Muscle of back (tissue), 11 donors: ENCODE data around the gene TMEM204. TPM values are rescaled to one million over a fixed set of nuclear protein-coding genes. Genes with fewer than 3 reads are reported as not detected.

Source experiments
- DNase-seq, 3 donors: peaks; one replicate each; pipeline versions ENCODE4 v3.0.0 to v3.0.0-alpha.2; 2013
- polyA plus RNA-seq, 10 donors: library from polyadenylated mRNA; unstranded; fragments of 120-200 nt; gene quantifications; one replicate each; pipeline ENCODE4 v1.2.1, GENCODE V29; 2013; ENCODE audit not compliant: insufficient read length in 10 of 10

TMEM204 gene
- polyA plus RNA-seq, 10 donors, result 10.3 to 21.1 (median 15.1) TPM

DNA sequence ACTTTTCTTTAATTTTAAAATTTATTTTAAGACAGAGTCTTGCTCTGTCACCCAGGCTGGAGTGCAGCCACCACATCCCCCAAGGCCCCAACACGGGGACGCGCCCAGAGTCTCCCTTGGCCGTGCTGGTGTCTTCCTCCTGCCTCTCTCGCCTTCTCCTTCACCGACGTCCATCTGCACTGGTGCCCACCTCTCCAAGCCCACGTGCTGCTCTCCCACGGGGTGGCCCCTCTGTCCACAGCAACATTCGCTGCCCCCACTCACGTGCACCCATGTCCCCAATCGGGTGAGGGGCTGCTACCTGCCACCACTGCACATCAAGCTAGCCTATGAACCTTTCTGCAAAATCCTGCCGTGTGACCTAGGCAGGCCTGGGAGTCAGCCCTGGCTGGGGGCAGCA, 3.1 kb downstream of the TMEM204 start:
- no peak for DNase-seq

DNA sequence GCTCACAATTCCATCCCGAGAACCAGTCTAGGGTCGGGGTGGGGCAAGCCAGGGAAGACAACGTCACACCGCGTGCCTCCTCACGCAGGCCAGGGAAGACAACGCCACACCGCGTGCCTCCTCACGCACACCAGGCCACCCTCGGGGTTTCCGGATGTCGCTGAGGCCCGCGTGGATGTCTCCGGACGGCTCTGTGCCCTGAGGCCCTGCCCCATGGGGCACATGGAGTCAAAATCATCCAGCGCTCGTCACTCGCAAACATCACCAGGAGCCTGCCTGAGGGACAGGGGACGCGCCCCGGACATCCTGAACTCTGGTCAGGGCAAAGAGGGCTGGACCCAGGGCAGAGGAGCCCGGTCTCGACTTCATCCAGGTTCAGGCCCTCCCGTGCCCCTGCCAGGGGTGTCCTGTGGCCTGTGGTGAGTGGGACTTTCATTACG, 3.7 kb downstream of the TMEM204 start:
- DNase-seq, result no peak

DNA sequence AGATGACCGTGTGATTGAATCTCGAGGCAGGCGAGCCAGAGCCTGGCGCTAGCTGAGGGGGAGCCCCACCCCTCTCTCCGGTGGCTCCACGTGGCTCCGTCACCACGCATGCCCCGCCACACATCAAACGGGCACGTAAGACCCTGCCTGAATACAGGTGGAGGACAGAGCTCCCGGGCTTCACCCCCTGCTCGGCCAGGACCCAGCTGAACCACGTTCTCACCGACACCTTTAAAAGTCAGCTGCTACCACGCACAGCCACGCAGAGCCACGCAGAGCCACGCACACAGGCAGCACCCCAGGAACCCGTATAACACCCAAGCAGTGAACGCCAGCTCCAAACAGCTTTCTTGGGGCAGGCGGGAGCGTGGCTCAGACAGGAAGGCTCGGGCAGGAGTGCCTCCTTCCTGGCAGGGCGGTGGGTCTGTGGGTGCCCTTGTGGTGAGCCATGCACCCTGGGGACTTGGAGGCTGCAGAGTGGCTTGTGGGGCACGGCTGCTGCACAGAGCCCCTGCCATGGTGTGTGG, 4.4 kb downstream of the TMEM204 start:
- no peak for DNase-seq

DNA sequence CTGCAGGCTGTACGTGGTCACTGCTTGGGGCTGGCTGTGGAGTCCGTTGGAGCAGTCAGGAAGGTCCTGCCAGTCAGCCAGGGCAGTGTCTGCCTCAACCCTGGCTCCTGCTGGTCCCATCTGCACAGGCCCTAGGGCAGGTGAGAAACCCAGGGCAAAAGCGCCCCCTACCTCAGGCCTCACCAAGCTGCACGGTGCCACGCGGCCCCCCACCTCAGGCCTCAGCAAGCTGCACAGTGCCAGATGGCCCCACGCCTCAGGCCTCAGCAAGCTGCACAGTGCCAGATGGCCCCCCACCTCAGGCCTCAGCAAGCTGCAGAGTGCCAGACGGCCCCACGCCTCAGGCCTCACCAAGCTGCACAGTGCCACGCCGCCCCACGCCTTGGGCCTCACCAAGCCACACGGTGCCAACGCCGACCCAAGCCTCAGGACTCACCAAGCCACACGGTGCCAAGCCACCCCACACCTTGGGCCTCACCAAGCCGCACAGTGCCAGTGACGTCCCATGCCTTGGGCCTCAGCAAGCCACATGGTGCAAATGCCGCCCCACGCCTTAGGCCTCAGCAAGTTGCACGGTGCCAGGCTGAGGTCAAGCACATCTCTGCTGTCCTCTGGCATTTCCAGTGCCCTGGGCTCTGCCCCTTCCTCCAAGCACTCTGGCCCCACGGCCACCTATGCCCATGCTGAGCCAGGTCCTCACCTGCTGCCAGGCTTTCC, 5.5 kb downstream of the TMEM204 start:
- no peak for DNase-seq

DNA sequence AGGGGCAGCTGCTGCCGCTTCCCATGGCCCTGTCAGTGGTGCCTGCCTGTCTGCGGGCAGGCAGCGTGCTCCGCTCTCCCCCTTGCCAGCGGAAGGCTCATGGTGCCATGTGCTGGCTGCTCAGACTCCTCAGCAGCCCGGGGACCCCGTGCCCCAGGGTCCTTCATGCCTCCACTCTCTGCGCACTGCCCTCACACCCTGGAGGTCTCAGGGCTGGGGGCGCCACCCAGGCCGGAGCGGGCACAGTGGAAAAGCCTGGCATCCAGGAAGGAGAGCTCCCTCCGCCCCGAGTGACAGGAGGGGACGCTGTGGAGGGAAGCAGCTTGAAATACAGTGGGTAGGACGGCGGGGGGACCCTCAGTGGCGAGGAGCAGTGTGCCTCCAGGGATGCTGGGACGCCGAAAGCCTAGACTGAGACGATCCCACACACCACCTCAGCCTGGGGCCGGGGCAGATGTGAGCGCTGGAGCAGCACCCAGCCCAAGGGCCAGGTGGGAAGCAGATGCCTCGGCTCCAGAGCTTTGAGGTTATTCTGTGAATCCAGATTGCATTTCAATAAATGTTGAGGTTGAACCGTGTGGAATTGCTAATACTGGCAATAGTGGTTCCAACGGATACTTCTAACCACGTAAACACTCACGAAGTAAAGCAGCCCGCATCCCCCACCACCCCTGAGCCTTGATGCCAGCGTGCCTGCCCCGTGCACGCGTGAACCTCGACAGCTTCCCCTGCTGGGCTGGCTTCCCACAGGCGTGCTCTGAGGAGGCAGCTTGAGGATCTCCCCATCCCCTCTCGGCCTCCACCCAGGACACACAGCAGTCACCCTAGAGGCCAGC, 6.5 kb downstream of the TMEM204 start:
- no peak for DNase-seq

DNA sequence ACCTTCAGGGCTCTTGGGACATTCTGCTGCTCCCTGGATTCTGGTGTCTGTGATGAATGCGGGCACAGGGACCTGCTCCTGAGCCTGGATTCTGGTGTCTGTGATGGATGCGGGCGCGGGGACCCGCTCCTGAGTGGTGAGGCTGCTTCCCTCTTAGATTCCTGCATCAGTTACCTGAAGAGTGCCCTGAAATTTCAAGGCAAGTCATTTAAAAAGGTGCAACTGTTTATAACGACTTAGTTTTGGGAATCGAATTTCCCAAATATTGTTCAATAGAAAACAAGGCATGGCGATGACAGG, 7.0 kb downstream of the TMEM204 start:
- no peak for DNase-seq

DNA sequence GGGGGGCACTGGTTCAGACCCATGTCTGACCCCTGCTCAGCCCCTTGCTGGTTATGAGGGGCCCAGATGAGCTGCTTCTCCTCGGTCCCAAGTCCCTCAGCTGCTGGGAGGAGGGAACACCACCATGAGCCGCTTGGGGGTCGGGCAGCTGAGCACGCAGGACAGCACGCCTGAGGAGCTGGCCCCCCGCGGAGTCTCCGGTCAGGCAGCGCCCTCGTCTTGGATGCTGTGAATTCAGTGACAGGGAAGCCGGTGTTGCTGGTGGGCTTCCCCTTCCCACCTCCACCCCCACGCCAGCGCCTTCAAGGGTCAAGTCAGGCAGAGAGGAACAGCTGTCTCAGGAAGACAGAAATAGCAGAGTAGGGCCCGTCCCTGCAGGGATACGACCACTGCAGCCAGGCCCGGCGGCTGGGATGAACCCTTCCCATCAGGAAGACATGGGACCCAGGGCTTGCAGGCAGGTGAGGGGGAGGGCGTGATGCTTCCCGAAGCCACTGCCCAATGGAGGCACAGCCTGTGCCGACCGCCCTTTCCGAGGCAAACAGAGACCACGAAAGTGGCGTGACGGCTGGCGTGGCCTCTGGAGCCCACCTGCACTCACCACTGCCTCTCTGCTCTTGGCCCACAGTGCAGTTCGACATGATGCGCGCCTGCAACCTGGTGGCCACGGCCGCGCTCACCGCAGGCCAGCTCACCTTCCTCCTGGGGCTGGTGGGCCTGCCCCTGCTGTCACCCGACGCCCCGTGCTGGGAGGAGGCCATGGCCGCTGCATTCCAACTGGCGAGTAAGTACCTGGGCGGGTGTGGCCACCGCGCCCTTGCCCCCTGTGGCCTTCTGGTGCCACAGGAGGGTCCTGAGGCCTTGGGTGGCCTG, 8.1 kb downstream of the TMEM204 start:
- DNase-seq, result no peak

DNA sequence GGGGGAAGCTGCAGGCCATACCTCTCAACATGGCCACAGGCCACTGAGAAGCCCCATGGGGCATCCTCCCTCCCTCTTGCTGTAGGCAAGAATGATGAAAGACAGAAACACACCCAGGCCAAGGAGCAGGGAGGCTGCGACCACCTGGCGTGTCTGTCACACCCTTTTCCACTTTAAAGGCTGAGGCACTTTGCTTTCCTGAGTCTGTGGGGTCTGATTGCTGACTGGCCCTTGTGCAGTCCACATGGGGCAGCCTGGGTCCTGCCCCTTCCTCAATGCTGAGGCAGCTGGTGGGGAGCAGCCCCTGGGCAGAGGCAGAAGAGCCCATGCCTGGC, 8.7 kb downstream of the TMEM204 start:
- no peak for DNase-seq

DNA sequence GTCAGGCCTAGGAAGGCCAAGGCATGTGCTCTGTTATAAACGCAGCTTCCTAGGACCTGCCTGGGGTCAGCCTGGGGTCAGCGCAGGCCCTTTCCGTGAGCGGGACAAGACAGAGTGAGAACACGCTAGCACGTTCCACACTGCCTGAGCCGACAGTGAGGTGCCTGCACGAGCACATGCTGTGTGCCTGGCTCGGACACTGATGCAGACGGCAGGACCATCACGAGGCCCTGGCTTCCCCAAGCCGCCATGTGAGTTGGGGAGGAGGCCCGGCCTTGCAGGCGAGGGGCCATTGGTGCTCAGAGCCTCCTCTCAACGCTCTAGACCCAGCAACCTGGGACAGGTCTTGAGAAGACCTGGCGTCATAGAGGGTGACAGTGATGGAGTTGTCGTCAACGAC, 9.1 kb downstream of the TMEM204 start:
- no peak for DNase-seq

DNA sequence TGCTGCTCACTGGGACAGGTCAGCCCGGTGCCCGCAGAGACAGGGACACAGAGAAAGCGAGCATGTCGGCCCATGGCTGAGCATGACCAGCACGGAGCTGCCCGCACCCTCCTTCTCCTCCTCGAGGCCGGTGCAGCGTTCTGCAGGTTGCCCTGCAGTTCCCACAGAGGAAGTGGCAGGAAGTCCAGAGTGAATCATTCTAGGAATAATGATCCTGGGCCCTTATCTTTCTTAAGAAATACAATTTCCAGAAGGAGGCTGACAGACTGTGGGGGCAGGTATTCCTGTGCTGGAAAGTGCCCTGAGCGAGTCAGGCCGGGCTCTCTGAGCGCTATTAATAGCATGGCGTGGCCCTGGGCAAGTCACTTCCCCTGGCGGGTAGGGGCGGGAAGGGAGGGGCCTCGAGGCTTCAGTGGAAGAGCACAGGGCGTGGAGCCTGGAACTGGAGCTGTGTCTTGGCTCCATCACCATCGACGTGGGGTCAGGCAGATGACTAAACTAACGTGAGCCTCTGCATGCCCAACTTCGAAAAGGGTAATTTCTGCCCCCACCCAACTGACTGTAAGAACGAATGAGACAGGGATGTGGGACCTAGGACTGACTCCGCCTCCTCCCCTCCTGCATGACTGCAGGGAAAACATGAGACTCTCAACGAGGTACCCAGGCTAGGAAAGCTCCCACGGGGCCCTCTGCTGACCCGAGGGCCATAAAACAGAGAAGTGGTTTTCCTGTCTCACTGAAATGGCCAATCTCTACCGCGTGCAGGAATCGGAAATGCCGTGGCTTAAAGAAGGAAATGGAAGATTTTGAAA, 9.8 kb downstream of the TMEM204 start:
- peak in 2 of 3 donors; percentile 45 to 60 for DNase-seq

DNA sequence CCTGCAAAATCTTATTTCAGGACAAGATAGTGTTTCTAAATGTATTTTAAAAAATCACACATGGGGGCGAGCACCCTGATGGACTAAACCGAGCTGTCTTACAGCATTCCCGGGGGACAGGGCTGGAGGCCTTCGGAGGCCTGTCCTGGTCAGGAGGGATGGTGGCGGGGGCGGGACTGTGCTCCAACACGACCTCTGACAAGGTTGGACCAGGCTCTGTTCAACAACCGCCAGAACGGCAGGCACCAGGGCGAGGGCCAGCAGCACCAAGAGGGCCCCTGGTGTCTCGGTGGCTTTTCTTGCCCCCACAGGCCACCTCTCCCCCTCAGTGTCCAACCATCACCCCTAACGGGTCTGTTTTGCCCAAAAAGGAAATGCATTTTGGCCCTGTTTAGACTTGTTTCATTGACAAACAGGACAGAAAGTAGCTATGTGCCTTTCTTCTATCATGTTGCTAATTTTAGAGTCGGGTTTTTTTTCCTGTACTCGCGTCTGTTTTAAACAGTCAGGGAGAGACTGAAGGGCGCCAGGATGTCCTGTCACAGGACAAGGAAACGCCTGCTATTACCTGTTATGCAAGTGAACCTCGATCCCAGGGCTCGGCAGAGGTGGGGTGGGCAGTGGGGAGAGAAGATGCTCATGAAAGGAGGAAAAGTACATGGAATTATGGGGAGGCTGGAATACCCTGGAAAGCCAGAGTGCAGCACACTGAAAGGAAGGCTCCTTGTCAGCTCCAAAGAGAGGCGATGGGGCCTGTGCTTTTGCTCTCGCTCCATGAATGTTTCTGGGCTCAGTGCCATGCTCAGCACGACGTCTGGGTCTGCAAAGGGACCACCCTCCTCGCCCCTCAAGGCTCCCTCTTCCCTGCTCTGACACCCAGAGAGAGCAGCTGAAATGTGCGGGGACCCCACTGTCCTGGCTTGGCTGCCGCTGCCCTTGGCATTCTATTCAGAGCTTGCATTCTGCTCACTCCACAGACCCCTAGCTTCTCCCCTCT, 11.9 kb downstream of the TMEM204 start:
- DNase-seq, result peak in 1 of 3 donors; percentile 47

DNA sequence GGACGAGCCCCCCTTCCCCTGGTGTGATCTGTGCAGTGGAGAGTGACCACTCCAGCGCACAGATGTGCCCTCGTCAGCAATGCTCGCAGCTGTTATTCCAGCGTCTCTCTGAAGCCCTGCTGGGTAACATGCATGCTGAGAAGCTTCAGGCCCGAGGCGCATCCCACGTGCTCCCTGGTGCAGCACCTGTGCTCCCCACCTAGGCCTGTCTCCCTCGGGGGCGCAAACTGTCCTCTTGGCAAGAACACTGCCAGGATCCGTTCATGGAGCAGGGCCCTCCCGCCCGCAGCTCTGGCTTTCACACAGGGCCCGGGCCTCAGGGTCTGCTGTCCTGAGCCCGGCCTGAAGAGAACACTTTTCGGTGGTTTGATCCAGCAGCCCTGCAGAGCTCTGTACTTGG, 13.0 kb downstream of the TMEM204 start:
- no peak for DNase-seq

DNA sequence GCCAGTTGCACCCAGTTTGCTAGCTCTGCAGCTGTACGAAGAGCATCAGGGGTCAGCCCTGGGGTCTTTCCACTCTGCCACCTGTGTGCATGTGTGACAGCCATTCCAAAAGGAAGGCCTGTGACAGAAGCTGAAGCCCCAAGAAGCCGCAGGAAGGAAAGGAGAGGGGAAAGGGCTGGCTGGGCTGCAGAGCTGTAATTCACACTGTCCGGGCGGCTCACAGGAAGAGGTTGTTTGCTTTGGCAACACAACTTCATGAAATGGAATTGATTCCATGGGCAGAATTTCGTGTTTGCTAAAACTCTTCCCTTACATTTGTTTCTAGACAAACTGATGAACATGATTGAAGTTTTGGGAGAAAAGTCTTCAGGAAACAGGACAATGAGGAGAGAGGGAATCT, 14.8 kb downstream of the TMEM204 start:
- no peak for DNase-seq

DNA sequence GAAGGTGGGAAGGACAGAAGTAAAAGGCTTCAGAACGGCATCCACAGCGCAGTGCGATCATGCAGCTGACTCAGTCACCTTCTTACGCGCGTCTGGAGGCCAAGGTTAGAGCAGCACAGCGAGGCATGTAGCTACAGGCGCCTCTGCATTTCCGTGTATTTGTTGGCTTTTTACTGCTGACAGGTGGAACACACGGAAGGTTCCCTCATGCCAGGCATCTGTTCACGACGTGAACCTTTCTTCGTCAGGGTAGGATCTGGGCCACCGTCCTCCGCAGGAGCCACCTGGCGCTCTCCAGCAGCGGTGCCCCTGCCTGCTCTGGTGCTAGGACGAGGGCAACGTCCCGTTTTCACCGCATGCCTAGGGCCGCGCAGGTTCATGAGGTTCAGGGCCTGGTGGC, 15.3 kb downstream of the TMEM204 start:
- no peak for DNase-seq

DNA sequence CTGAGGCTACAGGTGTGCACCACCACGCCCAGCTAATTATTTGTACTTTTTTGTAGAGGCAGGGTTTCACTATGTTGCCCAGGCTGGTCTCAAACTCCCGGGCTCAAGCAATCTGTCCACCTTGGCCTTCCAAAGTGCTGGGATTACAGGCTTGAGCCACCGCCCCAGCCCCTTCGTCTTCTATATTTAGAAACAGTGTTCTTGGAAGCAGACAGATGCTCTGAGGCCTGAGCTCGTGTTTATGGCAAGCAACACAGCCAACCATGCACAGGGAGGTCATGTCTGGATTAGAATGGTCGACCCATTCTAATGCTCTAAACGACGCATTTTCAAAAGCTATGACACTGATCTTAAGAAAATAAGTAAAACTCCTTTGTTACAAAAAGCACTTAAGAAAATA, 16.6 kb downstream of the TMEM204 start:
- DNase-seq, result peak in 1 of 3 donors; percentile 58

DNA sequence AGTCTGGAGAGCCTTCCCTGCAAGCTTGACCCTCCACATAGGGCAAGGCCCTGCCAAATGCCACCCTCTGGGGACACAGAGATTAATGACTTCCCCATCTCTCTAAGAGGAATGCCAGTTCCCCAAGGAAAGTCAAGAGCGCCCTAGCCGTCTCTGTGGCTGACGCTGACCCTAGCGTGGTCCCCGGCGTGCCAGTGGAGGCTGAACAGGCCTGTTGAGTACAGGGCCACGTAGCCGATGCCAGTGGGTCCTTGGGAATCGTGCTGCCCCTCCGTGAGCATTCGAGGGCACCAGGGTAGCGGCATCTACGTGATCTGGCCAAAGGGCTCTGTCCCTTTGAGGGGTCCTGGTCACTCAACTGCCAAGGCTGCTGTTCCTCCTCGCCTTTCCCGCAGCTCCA, 17.2 kb downstream of the TMEM204 start:
- no peak for DNase-seq

DNA sequence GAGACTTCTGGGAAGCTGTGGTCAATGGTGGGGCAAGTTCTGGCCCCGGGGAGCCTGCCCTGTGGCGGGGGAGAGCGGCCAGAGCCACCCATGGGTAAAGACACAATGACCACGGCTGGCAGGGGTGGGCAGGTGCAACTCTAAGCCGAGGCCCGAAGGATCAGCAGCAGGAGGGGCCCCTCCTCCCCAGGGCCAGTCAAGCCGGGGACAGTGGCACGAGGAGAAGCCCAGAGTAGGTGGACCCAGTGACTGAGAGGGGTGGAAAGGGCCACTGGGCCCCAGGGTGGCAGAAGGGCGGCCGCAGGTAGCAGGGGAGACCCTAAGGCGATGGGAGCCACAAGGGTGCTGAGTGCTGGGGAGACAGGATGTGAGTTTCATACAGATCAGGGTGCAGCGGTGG, 17.7 kb downstream of the TMEM204 start:
- DNase-seq, result no peak

DNA sequence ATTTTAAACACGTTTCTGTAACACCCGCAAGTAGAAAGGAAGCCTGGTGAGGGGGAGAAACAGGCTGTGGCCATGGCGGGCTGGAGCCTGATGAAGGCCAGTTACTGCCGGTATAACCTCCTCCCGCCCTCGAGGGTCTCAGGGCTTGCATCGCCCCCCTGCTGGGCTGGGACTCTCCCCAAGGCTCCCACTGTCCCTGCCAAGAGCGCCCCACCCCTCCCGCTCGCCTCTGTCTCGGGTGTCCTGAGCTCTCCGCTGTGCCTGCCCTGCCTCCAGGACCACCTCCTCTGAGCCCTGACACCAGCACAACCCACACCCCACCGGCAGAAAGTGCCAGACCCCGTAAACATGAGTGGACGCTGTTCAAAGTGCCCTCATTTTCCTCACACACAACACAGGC, 18.7 kb downstream of the TMEM204 start:
- no peak for DNase-seq

DNA sequence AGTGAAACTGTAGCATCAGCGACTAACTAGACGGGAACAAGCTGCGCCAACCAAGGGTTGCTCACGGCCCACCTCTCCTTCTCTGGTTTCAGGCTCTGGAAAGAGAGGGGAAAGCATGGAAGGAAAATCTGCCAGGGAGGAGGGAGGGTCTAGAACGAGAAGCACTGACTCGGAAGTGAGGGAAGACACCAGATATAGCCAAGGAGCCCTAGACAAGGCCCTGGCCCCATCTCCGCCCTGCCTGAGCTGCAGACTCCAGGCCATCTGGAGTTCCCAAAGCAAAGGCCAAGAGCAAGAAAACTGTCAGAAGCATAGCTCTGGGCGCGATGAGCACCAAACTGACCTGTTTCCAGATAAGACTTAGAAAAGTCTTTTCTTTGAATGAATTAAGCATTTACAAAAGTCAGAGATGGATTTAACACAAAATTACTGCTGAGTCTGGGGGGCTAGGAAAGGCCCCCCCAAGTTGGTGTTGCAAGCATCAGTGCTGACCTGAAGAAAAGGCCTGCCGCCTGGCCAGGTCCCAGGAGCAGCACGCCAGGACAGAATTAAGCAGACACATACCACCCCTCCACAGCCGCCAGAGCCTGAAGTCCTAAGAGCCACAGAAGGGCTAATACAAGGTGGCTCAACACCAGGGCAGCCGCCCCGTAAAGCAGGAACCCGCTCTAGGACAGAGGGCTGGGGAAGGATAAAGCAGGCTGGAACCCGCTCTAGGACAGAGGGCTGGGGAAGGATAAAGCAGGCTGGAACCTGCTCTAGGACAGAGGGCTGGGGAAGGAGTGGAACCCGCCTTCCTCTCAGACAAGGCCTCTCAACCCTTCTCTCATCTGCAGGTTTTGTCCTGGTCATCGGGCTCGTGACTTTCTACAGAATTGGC, 20.7 kb downstream of the TMEM204 start:
- DNase-seq, result peak in 1 of 3 donors; percentile 66
